ENCODE data around the gene IRGC. TPM values are rescaled to one million over a fixed set of nuclear protein-coding genes. Genes with fewer than 3 reads are reported as not detected.
"Not testable (repeated sequence)": the region's sequence is repeated elsewhere in the genome, so short reads cannot be mapped to it uniquely, and the experiment has no call there.

Gene IRGC, protein sequence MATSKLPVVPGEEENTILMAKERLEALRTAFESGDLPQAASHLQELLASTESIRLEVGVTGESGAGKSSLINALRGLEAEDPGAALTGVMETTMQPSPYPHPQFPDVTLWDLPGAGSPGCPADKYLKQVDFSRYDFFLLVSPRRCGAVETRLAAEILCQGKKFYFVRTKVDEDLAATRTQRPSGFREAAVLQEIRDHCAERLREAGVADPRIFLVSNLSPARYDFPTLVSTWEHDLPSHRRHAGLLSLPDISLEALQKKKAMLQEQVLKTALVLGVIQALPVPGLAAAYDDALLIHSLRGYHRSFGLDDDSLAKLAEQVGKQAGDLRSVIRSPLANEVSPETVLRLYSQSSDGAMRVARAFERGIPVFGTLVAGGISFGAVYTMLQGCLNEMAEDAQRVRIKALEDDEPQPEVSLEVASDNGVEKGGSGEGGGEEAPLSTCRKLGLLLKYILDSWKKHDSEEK
- total RNA-seq, result not detected

DNA sequence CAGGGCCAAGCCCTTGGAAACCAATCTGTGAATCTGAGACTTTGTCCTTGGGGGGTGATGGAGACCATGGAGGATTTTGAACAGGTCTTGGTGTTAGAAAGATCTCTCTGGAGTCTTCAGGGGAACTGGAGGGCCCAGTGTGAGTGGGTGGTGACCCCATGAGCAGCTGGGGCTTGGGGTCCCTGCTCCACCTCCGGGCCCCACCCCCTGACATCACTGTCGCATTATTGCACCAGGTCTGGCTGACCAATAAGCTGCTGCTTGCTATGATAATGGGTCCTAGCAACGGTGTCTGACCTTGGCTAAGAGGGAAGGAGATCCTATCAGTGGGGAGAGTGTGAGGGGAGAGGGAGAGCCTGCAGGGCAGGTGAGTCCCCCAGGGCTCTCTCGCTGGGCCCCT, at the start of gene IRGC:
TSS of gene IRGC (plus strand) at position 301 of the 400 bp plus-strand sequence. CDS start 2,483 bp downstream, outside the sequence.
- DNase-seq, result no peak

DNA sequence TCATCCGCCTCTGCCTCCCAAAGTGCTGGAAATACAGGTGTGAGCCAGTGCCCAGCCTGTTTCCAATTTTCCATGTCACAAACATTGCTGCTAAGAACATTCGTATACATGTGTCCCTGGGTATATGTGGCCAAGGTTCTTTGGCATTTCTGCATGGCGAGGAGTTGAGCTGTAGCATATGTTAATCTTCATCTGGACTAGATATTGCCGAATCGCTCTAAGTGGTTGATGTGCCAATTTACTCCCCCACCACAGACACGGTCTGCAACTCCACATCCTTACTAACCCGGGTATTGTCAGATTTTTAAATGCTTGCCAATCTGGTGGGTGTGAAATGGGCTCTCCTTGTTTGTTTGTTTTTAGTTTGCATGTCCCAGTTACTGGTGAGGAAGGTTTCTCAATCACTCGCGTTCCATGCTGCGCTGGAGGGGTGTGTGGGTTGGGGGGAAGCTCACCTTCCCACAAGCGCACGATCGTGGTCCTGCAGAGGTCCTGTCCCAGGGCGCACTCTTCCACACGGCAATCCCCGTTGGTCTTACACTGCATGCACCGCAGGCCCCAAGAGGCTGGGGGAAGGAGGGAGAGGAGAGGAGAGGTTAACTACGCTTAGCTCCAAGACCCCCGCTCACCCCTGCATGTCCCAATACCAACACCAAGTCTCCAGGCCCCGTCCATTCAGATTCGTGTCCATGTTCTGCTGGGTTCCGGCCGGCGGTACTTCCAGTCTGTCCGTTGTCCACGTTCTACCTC, 48.6 kb upstream of the IRGC start:
- DNase-seq, result no peak

DNA sequence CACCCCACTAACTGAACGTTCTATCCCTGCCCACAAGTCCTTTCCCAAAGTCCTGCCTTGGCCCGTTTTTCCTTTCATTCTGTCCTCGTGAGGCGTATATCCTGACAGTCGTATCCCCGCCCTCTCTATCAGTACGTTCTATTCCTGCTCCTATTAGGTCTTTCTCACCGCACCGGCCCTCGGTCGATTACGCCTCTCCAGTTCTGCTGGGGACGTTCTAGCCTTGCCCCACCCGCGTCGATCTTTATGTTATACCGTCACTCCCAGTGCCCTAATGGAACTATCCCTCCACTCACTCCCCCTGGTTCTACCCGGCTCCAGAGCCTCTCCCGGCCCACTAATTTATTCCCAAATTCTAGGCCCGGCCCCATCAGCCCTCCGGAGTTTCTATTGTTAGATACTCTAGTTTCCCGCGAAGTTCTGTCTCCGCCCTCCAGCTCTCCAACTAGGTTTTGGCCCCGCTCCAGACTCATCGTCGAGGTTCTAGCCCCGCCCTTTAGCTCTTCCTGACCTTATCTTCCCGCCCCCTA, 47.9 kb upstream of the IRGC start:
- DNase-seq, result no peak

DNA sequence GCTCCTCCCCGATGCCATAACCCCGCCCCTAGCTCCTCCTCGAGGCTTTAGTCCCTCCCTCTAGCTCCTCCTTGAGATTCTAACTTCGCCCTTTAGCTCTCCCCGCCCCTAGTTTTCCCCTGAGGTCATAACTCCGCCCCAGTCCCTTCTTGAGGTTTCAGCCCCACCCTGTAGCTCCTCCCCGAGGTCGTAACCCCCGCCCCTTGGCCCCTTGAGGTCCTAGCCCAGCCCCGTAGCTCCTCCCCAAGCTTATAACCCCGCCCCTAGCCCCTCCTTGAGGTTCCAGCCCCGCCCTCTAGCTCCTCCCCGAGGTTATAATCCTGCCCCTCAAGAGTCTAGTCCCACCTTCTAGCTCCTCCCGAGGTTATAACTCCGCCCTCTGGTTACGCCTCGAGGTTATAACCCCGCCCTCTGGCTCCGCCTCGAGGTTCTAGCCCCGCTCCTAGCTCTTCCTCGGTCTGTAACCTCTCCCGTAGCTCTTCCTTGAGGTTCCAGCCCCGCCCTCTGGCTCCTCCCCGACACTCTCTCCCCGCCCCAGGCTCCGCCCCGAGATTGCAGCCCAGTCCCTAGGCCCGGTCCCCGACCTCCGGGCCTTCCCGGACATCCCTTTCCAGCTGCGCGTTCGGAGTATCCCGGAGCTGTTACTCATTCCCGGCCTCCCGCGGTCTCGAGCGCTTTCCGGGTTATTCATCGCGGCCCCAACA, 47.3 kb upstream of the IRGC start:
- peak; percentile 99 for DNase-seq

DNA sequence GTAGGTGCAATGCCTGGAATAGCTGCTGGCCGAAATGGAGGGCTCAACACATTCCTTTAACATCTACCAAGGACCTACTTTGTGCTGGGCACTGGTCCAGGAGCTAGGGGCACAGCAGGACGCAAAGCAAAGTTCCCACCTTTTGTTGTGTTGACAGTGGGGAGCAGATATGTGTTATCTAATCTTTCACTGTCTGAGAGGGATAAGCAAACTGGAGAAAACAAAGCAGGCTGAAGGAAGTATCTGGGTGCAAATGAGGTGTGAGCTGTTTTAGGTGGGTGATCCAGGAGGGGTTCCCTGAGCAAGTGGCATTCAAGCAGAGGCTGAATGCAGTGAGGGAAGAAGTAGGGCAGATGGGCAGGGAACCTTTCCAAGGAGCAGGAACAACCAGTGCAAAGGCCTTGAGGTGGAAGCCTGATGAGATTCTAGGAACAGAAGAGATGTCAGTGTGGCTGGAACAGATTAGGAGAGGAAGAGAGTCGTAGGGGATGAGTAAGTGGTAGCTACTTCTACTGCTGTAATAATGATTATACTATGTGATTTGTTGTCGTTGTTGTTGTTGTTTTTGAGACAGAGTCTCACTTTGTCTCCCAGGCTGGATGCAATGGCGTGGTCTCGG, 43.7 kb upstream of the IRGC start:
- no peak for DNase-seq

DNA sequence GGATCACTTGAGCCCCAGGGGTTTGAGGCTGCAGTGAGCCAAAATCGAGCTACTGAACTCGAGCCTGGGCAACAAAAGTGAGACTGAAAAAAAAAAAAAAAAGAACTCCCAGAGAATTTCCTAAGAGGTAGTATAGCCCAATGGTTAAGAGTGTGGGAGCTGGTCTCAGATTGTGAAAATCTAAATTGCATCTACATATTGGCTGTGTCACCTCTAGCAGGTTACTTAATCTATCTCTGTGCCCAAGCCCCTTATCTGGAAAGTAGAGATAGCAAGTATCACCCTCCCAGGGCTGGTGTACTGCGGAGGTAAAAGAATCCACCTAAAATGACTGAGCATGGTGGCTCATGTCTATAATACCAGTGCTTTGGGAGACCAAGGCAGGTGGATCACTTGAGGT, 42.2 kb upstream of the IRGC start:
- DNase-seq, result no peak

DNA sequence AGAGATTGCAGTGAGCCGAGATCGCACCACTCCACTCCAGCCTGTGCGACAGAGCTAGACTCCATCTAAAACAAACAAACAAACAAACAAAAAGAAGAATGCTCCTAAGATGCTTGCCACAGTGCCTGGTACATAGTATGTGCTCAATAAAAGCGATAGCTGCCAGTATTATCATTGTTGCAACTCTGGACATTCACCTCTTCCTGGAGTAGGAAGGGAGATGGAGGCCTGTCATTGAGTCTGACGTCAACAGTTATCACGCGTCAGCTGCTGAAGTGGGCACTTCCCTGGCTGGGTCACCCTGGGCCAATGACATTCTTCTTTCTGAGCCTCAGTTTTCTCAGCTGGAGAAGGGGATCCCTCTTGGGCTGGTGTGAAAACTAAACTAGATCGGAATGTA, 41.7 kb upstream of the IRGC start:
- no peak for DNase-seq

DNA sequence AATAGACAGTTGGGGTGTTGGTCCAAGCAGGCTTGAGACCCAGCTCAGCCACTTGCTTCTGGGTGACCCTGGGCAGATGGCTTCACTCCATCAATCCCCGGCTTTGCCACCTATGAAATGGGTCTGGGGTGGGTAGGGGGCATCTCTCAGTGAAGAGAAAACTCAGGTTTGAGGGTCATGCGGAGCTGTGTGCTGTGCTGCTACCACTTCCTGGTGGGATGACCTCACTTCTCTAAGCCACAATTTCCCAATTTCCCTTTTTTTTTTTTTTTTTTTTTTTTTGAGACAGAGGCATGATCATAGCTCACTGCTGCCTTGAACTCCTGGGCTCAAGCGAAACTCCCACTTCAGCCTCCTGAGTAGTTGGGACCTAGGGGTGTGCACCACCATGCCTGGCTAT, 41.3 kb upstream of the IRGC start:
- DNase-seq, result no peak

DNA sequence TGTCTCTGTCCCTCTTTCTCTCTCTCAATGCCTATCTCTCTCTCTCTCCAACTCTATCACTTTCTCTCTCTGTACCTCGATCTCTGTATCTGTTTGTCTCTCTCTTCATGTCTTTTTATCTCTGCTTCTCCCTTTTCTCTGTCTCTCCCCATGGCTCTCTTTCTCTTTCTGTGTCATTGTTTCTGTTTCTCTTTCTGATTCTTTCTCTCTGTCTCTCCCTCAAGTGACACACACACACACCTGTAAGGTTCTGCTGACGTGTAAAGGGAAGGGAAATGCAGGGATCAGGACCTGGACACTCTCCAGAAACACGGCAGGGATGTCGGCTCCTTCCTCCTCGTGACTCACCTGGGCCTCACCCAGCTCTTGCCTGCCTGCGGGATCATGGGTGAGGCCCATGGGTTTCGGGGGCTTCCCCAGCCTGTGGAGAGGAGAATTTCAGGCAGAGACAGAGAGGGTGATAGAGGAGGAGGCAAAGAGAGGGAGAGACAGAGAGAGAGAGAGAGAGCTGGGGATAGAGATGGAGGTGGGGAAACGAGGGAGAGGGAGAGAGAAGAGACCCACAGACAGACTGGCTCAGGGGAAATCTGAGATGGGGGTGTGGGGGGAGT, 40.5 kb upstream of the IRGC start:
- DNase-seq, result no peak

DNA sequence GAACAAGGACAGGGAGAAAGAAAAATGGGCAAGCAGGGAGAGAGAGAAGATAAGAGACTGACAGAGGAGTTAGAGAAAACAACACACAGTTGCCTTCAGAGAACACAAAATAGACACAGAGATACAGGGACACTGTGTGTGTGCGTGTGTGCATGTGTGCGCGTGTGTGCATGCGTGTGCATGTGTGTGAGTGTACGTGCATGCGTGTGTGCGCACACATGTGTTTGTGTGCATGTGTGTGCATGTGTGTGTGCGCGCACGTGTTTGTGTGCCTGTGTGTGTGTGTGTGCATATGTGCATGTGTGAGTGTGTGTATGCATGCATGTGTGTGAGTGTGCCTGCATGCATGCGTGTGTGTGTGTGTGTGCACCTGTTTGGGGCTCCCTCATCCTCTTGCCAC, 40.0 kb upstream of the IRGC start:
- no peak for DNase-seq

DNA sequence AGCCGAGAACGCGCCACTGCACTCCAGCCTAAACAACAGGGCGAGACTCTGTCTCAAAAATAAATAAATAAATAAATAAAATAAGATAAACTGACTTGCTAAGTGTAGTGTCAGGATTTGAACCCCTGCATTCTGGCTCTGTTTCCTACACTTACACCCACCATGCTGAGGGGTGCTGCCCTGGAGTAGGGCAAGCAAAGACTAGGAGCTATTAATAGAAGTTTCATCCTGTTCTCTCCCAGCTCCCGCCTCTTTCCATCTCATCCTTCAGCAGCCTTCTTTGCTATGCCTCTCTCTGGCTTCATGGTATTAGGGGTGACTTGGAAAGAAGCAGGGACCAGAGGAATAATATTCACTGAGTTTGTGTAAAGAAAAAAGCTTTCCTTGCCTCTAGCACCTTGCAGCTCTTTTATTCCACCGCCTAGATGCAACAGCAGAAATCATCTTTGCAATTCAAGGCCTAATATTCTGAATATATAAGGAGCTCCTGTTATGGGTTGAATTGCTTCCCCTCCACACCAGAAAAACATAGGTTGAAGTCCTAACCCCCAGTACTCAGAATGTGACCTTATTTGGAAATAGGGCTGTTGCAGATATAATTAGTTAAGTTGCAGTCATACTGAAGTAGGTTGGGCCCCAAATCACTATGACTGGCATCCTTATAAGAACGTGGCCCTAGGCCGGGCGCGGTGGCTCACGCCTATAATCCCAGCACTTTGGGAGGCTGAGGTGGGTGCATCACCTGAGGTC, 37.2 kb upstream of the IRGC start:
- no peak for DNase-seq

DNA sequence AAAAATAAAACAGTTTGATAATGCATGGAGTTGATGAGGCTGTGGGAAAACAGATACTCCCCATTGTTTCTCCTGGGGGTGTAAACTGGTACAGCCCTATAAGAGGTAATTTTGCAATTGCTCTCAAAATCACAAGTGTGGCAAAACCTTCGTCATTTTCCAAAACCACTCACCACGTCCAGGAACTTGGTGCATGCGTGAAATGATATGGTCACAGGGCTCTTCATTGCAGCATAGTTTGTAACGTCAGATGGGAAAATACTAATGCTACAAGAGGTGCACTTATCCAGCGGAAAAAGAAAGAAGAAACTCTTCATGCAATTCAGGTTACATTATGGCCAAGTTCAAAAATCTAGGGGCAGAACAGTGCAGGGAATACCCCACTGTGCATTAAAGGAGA, 34.1 kb upstream of the IRGC start:
- DNase-seq, result no peak

DNA sequence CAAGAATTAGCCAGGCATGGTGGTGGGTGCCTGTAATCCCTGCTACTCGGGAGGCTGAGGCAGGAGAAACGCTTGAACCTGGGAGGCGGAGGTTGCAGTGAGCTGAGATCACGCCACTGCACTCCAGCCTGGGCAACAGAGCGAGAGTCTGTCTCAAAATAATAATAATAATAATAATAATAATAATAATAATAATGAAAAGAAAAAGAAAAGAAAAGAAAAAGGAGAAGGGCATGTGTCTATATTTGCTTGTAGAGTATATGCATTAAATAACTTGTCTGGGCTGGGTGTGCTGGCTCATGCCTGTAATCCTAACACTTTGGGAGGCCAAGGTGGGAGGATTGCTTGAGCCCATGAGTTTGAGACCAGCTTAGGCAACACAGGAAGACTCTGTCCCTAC, 33.6 kb upstream of the IRGC start:
- not testable (repeated sequence) for DNase-seq

DNA sequence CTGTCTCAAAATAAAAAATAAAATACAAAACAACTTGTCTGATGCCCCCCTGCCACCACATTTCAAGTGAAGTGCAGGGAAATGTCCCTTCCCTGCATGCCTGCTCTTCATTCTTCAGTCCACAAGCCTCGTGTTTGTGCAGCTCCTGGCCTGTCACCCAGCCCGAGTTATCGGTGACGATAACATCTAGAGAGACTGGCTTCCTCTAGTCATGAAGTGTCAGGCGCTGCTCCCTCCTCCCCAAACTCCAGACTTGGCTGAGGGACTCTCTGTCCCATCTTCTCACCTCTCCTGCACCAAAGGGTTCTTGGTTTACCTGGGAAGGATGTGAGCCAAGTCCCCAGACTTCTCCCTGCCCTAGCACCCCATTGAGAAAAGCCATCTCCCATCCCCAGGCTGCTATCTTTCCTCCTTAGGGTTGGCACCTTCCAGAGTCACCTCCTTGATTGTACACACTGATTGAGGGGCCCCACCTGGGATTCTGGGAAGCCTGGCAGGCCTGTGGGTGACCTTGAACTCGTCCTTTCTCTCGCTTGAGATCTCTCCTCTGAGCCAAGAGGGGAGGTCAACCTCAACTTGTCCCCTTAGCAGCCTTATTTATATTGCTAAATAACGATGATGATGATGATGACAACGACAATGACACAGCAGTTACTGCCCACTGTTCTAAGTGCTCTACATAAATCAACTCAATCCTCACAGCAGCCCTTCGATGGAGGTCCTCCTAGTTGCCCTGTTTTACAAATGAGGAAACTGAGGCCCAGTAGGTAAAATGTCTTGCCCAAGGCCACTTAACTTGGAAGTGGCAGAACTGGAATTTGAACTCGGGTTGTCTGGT, 32.8 kb upstream of the IRGC start:
- DNase-seq, result no peak

DNA sequence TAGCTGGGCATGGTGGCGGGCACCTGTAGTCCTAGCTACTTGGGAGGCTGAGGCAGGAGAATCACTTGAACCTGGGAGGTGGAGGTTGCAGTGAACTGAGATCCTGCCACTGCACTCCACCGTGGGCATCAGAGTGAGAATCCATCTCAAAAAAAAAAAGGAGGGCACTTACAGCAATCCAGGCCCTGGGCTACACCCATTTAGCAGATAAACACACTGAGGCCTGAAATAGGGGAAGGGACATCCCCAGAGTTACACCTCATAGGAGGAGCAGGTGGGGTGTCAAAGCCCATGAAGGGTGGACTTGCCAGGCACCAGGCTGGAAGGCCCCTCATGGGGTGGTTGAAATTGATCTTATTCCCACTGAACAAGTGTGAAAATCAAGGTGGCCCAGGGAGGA, 32.0 kb upstream of the IRGC start:
- no peak for DNase-seq

DNA sequence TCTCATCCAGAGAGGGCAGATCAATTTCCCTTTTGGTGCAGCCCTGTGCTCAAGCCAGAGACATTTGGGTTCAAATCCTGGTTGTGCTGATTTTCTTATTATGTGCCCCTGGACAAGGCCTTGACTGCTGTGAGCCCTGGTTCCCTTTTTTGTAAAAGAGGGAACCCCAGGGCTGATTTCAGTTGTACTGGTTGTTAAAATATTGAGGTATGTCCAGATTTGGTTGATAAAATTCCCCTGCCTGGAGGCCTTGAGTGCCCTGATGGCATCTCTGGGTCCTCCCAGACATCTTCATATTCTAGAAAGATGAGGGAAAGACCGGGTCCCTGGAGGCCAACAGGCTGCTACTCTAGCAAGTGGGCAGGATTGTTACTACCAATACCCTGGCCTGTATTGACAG, 31.6 kb upstream of the IRGC start:
- no peak for DNase-seq

DNA sequence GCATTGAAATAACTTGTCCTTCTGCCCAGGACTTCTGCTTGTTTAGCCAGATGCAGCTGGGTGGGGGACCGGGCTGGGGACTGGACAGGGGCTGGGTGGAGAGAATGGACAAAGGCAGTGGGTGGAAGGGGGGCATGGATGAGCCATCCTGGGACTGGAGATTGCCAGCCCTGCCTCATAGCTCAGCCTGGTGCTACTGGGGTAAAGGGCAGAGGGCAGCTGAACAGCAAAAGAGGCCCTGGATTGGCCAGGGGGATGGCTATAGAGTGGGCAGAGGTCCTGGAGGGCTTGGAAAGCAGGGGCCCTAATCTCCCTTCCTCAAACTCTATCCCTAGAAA, 28.2 kb upstream of the IRGC start:
- DNase-seq, result no peak

DNA sequence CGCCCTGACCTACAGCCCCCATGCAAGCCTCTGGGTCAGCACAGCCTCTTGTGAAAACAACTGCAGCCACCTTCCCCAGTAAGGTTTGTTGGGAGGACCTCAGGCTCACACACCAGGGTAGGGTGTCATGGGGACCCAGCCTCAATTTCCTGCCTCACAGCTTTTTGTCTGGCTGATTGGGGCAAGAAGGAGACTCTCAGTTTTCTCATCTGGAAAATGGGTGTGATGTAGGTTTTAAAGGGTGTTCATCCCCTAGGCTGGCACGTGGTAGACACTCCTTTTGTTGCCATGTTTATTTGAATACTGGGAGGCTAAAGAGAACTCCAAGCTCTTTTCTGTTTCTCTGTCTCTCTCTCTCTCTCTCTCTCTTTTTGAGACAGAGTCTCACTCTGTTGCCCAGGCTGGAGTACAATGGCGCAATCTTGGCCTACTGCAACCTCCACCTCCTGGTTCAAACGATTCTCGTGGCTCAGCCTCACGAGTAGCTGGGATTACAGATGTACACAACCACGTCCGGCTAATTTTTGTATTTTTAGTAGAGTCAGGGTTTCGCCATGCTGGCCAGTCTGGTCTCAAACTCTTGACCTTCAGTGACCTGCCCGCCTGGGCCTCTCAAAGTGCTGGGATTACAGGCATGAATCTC, 27.7 kb upstream of the IRGC start:
- no peak for DNase-seq

DNA sequence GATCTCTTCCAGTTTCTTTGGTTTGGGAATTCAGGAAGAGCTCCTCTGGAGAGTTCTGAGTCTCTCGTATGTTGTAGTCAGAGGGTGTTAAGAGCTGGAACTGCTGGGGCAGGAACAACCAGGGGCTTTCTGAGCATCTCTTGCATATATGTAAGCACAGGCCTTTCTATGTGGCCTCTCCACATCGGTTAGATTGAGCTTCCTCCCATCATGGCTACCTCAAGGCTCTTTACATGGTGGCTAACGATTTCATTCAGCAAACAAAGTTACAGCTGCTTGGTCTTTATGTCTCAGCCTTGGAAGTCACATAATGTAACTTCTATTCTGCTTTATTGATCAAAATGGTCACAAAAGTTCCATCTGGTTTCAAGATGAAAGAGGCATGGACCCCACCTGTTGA, 25.4 kb upstream of the IRGC start:
- no peak for DNase-seq

DNA sequence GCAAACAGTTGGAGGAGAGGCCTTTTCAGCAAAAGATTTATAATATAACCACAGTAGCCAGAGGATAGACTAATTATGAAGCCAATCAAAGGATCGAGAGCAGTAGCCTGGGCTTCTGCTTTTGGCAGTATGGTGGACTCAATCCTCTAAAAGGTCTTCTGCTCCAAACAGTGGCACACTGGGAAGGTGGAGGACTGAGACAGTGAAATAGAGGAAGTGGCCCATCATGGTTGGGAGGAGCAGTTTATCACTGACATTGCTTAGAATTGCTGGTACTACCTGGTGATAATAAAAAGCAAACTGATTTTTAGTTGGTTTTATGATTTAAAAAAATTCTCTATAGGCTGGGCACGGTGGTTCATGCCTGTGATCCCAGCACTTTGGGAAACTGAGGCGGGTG, 25.0 kb upstream of the IRGC start:
- DNase-seq, result no peak
